ENCODE results near the gene OGFOD3.

The OGFOD3 gene

GRCh38 chr17:82396601-82397435 is 21.6 kb downstream of the OGFOD3 start:
- DNase-seq = no peak
- intact Hi-C loops (cut with DNase I) = no loop called here

GRCh38 chr17:82394278-82394677 is 24.1 kb downstream of the OGFOD3 start:
- intact Hi-C loops (cut with DNase I) = no loop called here
- no peak for DNase-seq

- no peak for DNase-seq
- intact Hi-C loops (cut with DNase I) = no loop called here
Observed at GRCh38 chr17:82392941-82393340, 25.4 kb downstream of the OGFOD3 start.

- no peak for DNase-seq
Observed at GRCh38 chr17:82392209-82392920, 26.0 kb downstream of the OGFOD3 start.

GRCh38 chr17:82391496-82392066 is 26.8 kb downstream of the OGFOD3 start:
- no peak for DNase-seq
- intact Hi-C loops (cut with DNase I) = no loop called here

More at GRCh38 chr17:82392209-82392920, 26.0 kb downstream of the OGFOD3 start:
- intact Hi-C loops (cut with DNase I) = no loop called here

GRCh38 chr17:82390860-82391435 is 27.4 kb downstream of the OGFOD3 start:
- DNase-seq = no peak
- intact Hi-C loops (cut with DNase I) = no loop called here

- DNase-seq = no peak
- intact Hi-C loops (cut with DNase I) = no loop called here
Observed at GRCh38 chr17:82390015-82390859, 28.1 kb downstream of the OGFOD3 start.

GRCh38 chr17:82389379-82389778 is 29.0 kb downstream of the OGFOD3 start:
- DNase-seq = no peak
- intact Hi-C loops (cut with DNase I) = no loop called here

GRCh38 chr17:82388922-82389283 is 29.5 kb downstream of the OGFOD3 start:
- intact Hi-C loops (cut with DNase I) = no loop called here
- DNase-seq = no peak

- no peak for DNase-seq
- intact Hi-C loops (cut with DNase I) = no loop called here
Observed at GRCh38 chr17:82388223-82388921, 30.0 kb downstream of the OGFOD3 start.

GRCh38 chr17:82387705-82388106 is 30.7 kb downstream of the OGFOD3 start:
- no peak for DNase-seq
- intact Hi-C loops (cut with DNase I) = no loop called here

- no peak for DNase-seq
- intact Hi-C loops (cut with DNase I) = no loop called here
Observed at GRCh38 chr17:82386881-82387704, 31.3 kb downstream of the OGFOD3 start.

GRCh38 chr17:82386255-82386831 is 32.0 kb downstream of the OGFOD3 start:
- DNase-seq = no peak
- intact Hi-C loops (cut with DNase I) = no loop called here

GRCh38 chr17:82385559-82386254 is 32.7 kb downstream of the OGFOD3 start:
- DNase-seq = no peak
- intact Hi-C loops (cut with DNase I) = no loop called here

- DNase-seq = peak in 5 of 42 donors; percentile 19 to 52 (median 38)
- intact Hi-C loops (cut with DNase I) = no loop called here
Observed at GRCh38 chr17:82384730-82385481, 33.5 kb downstream of the OGFOD3 start.

Data from head of caudate nucleus (tissue), 42 donors.